ENCODE measurements around the gene OR5T2.

Gene OR5T2

DNA sequence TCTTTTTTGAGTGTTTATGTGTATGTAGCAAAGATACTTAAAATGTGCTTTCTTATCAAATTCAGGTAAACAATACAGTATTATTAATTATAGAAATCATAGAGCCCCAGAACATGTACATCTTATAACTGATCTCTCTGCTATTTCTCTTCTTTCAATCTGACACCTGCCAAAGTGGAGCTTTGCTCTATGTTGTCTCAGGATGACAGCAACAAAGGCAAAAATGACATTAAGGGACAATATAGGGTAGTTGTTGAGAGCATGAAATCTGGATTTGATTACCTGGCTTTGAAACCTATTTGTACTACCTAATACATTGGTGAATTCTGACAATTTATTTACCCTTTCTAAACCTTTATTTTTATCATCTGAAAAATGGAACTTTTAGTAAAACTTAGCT is 50.6 kb downstream of the OR5T2 start:
- DNase-seq (ENCODE audit: insufficient read length, low spot score) (no peak), FAIRE-seq (no peak)
- no peak for TF ChIP-seq PAX5 (IDR thresholded peaks at IDR 0.05; ENCODE audit: insufficient read depth, low read length, severe bottlenecking)
- TF ChIP-seq TAF1 (IDR thresholded peaks at IDR 0.05; ENCODE audit: low read depth, low read length), result no peak
- TF ChIP-seq POLR2A (IDR thresholded peaks at IDR 0.05; ENCODE audit: low read depth, low read length), result no peak
- TF ChIP-seq POLR2AphosphoS5 (IDR thresholded peaks at IDR 0.05; ENCODE audit: low read depth, low read length), result no peak
- no peak for TF ChIP-seq POU2F2 (IDR thresholded peaks at IDR 0.05; ENCODE audit: low read depth, low read length)
- no peak for TF ChIP-seq SPI1 (IDR thresholded peaks at IDR 0.05; ENCODE audit: low read depth, low read length)
